Occipital lobe (tissue), 2 donors: Measurements from ENCODE around the gene ADK. TPM values are rescaled to one million over a fixed set of nuclear protein-coding genes. Genes with fewer than 3 reads are reported as not detected.
"Not testable (repeated sequence)": the region's sequence is repeated elsewhere in the genome, so short reads cannot be mapped to it uniquely, and the experiment has no call there.

Experiments
- DNase-seq: peaks from one replicate; lab custom pipeline; 2025; lab: John Stamatoyannopoulos, UW
- total RNA-seq: library from RNA; depleted of rRNA; stranded (reverse); fragments of >200 nt; gene quantifications from one replicate; pipeline ENCODE4 v1.2.3, GENCODE V29; 2014

The ADK gene
- total RNA-seq, 1 donor from 2014 or later, result 39.8 TPM

DNA sequence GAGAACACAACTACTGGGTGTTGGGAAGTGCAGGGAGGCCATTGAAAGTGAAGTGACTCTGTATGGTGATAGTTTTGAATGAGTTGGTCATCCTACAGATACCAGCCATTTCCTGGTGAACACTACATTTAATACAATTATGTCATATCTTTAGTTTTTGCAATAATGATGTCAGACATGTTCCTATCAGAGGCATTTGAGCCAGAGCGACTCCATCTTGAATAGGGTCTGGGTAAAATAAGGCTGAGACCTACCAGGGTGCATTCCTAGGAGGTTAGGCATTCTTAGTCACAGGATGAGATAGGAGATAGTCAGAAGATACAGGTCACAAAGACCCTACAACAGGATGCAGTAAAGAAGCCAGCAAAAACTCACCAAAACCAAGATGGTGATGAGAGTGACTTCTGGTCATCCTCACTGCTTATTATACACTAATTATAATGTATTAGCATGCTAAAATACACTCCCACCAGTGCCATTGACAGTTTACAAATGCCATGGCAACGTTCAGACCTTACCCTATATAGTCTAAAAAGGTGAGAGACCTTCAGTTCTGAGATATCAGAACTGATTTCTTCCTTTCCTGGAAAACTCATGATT lies 28.2 kb downstream of the ADK start:
- DNase-seq, result no peak

DNA sequence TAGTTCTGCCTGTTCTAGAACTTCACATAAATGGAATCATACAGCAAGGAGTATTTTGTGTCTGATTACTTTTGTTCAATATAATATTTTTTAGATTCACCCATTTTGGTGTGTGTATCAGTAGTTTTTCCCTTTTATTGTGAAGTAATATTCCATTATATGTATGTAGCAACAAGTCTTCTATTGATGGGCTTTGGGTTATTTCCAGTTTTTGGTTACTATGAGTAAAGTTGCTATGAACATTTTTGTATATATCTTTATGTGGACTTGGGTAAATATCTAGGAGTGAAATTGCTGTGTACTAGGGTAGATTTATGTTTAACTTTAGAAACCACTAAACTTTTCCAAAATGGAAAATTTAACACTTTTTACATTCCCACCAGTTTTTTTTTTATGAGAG lies 35.7 kb downstream of the ADK start:
- no peak for DNase-seq

DNA sequence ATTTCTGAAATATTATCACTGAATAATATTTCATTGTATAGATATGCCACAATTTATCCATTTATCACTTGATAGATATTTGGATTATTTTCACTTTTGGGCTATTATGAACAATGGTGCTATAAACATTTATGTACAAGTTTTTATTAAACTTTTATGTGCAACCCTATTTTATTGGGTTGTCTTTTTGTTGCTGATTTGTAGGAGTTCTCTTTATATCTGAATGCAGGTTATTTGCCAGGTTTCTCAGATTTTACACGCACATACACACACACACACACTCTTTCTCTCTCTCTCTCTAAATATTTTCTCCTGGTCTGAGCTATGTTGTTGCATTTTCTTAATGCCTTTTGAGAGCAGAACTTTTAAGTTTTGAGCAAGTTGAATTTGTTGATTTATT lies 36.2 kb downstream of the ADK start:
- no peak for DNase-seq

DNA sequence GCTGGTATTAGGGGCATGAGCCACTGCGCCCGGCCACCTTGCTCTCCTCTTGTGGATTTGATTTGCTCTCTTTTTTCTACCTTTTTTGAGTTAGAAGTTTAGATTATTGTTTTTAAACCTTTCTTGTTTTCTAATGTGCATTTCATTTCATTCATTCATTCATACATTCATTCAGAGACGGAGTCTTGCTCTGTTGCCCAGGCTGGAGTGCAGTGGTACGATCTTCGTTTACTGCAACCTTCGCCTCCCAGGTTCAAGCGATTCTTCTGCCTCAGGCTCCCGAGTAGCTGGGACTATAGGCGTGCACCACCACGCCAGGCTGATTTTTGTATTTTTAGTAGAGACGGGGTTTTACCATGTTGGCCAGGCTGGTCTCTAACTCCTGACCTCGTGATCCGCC lies 37.6 kb downstream of the ADK start:
- DNase-seq, result not testable (repeated sequence)

DNA sequence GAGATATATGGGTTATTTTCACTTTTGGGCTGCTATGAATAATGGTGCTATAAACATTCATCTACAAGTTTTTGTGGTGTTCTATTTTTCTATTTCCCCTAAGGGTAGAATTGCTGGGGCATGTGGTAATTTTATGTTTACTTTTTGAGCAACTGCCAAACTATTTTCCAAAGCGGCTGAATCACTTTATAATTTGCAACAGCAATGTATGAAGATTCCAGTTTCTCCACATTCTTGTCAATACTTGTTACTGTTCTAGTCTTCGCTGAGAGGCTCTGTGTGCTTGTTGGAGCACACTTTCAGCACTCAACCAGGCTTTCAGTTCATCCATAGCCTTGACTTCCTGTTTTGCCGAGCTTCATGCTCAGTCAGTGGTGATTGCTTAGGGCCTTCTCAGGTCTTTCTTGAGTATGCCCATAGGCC lies 39.0 kb downstream of the ADK start:
- DNase-seq, result no peak

DNA sequence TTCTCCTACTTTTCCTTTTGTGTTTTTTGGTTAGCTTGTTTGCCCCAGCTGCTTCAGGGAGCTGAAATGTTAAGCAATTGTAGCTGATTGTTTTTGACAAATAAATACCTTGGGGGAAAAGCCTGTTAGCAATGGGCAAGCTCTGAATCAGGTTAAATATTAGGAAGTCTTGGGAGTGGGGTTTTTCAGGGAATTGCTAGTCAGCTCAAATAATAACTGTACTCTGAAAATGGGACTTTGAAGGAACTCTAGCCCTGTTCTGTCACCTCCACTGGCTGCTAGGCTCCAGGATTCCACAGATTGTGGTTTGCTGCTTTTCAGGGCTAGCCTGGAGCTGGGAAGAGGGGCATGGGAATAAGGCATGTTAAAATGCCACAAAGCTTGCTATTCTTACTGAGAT lies 39.5 kb downstream of the ADK start:
- no peak for DNase-seq

DNA sequence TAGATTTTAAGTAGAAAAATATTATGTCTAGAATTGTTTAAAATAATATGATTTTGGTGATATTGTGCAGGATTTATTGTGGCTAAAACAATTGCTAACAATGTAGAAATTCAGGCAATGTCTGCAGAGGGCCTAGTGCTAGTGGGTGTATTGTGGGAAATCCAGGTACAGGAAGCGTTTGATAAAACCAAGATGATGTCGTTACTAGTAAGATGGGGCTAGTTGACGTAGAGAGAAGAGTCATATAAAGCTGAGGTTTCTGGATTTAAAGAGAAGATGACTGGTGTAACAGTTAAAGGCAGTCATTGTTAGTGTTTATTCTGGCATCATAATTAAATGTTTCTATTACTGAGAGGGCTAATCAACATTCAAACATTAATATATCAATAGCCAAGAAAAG lies 43.5 kb downstream of the ADK start:
- no peak for DNase-seq

DNA sequence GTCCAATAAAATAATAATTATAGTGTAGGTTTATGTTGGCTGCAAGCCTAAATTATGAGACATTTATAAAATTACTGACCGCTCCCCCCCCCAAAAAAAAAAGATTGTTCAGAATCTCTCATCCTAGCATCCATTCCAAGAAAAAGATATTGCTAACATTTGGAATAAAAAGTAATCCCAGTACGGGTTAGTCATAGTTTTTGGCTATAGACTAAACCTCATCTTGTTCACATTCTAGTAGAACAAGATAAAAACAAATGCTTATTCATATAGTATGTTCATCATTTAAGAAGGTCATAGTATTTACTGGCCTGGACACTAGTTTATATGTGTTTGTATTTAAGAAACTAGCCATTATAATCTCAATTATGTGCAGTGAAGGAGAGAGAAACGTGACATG lies 44.0 kb downstream of the ADK start:
- DNase-seq, result no peak

DNA sequence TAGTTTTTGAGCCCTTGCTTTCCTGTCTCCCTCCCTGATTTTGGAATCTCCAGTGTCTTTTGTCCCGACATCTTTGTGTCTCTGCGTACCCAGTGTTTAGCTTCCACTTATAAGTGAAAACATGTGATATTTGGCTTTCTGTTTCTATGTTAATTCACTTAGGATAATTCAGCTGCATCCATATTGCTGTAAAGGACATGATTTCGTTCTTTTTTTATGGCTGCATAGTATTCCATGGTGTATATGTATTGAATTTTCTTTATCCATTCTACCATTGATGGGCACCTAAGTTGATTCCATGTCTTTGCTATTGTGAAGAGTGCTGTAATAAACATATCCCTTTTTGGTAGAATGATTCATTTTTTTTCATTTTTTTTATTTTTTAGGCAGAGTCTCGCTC lies 48.3 kb downstream of the ADK start:
- DNase-seq, result no peak

DNA sequence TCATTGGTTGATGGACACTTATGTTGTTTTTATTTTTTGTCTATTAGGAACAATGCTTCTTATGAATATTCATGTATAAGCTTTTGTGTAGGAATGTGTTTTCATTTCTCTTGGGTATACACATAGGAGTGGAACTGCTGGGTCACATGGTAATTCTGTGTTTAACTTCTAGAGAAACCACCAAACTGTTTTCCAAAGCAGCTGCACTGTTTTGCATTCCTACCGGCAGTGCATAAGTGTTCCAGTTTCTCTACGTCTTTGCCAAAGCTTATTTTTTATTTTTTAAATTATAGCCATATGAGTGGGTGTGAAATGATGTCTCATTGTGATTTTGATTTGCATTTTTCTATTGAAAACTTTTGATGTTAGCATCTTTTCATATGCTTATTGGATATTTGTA lies 51.3 kb downstream of the ADK start:
- no peak for DNase-seq

DNA sequence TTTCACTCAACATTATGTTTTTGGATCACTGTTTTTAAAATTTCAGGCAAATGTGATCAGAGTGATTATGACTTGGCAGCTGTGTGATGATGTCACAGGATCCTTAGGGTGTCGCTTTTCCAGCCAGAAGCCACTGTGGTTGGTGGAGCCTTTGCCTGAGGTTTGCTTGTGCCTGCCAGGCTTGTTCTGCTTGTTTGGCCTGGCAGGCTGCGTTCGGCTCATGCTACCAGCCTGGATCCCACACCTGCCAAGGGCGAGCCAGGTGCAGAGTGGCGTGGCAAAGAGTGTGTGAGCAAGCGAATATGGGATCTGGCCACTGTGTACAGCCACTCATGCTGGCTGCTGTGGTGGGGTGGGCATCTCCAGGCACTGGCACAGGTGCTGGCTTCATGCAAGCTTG lies 55.7 kb downstream of the ADK start:
- DNase-seq, result no peak

DNA sequence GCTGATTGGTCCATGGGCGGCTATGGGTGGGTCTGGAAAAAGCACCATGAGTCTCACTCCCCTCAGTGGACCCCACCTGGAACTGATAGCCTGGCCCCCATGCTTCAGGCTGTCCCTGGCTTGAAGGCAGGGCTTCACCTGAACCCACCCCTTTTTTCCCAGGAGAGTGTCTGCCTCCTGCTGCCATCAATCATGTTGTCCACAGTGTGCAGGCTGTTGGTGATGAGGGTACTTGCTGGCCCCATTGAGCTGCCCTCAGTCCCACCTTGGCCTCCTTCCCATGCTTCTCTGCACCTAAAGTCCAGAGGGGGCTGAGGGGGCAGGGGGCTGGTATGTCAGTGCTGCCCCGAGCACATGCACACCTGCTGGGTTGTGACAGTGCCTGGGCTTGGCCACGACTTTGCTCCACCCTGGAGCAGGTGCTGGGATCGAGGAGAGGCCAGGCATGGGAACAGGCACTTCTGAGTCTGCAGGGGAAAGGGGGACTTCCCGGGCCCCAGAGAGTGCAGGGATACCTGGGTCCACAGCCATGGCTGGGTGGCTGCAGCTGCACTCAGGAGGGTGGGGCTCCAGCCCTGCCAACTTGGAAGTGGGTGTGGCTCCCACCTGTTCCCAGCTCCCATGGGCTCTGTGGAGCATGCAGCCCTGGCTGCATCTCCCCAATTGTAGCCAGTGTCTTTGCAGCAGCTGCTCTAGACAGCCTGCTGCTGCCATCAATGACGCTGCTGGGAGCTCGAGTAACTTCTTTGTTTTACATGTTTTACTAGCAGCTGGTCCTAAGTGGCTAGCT lies 56.9 kb downstream of the ADK start:
- no peak for DNase-seq

DNA sequence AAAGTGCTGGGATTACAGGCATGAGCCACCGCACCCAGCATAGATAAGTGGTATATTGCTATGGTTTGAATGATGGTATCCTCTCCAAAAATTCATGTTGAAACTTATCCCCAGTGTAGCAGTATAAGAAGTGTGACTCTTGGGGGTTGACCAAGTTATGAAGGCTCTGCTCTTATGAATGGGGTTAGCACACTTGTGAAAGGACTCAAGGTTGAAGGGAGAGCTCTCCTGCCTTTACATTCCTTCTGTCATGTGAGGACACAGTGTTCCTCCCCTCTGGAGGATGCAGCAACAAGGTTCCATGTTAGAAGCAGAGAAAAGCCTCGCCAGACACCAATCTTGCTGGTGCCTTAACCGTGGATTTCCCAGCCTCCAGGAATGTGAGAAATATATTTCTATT lies 58.0 kb downstream of the ADK start:
- no peak for DNase-seq

DNA sequence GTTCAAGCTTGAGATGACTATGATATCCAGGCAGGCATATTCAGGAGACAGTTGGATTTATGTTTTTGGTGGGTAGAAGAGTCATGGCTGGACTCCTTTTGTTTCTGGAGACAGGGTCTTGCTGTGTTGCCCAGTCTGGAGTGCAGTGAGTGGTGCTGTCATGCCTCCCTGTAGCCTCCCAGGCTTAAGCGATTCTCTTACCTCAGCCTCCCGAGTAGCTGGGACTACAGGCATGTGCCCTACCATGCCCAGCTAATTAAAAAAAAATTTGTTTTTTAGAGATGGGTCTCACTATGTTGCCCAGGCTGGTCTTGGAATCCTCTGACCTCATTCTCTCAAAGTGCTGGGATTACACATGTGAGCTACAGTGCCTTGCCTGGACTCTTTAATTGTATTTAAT lies 62.0 kb downstream of the ADK start:
- DNase-seq, result no peak

DNA sequence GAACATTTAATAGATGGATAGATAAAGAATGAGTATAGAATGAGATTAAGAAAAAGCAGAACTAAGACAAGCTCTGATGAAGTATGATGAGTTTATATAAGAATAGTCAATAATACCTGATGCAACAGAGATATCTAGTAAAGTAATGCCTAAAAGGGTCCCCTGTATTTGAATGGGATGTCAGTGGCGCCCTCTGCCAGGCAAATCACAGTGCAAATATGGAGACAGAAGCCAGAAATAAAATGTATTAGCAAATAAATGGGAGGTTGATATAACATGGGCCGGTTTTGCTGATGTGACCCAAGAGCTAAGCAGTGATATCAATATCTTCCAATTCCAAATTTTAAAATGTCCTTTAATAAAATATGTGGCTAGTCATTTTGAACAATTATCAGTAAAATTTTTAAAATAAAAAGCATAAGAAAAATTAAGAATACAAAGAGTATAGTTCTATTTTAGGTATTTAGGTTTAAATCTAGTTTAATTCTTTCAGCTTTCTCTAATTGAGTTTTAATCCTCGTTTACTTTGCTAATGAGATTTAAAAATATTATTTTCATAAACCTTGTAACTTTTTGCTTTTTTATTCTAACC lies 62.6 kb downstream of the ADK start:
- DNase-seq, result no peak

DNA sequence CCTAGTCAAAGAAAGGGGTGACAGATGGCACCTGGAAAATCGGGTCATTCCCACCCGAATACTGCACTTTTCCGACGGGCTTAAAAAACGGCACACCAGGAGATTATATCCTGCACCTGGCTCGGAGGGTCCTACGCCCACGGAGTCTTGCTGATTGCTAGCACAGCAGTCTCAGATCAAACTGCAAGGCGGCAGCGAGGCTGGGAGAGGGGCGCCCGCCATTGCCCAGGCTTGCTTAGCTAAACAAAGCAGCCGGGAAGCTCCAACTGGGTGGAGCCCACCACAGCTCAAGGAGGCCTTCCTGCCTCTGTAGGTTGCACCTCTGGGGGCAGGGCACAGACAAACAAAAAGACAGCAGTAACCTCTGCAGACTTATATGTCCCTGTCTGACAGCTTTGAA lies 66.1 kb downstream of the ADK start:
- DNase-seq, result not testable (repeated sequence)

DNA sequence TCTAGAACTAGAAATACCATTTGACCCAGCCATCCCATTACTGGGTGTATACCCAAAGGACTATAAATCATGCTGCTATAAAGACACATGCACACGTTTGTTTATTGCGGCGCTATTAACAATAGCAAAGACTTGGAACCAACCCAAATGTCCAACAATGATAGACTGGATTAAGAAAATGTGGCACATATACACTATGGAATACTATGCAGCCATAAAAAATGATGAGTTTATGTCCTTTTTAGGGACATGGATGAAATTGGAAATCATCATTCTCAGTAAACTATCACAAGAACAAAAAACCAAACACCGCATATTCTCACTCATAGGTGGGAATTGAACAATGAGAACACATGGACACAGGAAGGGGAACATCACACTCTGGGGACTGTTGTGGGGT lies 71.4 kb downstream of the ADK start:
- not testable (repeated sequence) for DNase-seq

DNA sequence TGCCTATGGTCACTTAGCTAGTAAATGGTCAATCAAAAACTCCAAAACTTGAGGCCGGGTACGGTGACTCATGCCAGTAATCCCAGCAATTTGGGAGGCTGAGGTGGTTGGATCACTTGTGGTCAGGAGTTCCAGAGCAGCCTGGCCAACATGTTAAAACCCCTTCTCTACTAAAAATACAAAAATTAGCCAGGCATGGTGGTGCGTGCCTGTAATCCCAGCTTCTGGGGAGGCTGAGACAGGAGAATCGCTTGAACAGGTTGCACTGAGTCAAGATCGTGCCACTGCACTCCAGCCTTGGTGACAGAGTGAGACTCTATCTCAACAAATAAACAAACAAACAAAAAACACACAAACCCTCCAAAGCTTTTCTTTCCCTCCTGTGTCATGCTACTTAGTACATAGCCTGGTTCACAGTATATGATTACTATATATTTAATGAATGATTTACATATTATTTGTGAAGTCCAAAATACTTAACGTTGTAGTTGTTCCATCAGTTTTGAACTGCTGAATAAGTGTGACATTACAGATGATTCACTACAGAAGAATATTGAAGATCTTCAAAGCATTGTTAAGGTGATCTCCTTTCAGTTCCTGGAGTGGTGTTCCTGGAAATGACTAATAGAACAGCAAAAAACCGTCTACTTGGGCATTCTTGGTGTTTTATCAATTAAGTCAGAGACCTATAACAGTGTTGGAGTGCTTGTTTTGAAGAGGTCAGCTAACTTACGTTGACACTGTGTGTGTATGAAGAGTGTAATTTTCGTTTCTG lies 72.9 kb downstream of the ADK start:
- DNase-seq, result no peak

DNA sequence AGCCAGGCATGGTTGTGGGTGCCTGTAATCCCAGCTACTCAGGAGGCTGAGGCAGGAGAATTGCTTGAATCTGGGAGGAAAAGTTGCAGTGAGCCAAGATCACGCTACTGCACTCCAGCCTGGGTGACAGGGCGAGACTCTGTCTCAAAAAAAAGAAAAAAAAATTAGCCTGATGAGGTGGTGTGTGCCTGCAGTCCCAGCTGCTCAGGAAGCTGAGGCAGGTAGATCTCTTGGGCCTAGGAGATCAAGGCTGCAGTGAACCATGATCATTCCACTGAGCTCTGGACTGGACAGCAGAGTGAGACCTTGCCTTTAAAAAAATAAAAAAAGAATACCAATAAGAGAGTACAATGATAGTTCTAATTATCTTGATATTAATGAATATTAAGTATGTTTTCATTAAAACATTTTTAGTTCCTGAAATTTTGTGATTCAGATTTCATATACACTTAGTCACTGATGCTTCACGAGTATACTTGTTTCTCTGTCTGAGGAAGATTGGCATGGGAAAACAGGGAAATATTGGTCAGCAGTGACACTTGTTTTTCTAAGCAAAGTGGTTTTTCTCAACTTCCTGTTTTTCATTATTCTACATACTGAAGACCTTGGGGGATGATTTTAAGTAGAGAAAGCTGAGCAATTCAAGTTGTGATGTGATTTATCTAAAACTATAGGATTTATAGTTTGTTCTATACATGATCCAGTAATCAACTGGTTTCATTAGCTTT lies 76.8 kb downstream of the ADK start:
- DNase-seq, result no peak

DNA sequence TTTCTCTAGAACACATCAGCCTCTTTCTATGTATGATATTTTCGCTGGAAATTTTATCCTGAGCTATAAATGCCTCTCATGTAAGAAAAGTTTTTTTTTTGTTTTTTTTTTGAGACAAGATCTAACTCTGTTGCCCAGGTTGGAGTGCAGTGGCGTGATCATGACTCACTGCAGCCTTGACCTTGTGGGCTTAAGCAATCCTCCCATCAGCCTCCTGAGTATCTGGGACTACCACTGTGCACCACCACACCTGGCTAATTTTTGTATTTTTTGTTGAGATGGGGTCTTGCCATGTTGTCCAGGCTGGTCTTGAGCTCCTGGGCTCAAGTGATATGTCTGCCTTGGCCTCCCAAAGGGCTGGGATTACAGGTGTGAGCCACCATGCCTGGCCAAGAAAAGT lies 80.4 kb downstream of the ADK start:
- no peak for DNase-seq

DNA sequence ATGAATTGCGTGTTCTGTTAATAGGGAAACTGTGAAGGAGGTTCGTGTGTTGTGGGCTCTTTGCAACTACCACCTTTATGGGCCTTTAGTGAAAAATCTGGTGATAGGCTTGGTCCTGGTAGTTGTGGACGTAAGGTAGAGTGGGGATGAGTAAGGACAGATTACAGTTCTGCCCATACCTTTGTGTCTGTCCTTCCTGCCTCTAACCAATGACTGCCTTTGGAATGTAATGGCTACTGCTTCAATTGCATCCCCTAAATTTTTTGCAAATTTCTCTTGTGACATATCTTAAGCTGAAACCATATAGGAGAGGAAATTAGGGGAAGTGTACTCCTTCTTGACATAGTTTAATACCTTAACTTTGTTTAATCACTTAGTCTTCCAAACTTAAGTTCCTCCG lies 82.3 kb downstream of the ADK start:
- DNase-seq, result no peak

DNA sequence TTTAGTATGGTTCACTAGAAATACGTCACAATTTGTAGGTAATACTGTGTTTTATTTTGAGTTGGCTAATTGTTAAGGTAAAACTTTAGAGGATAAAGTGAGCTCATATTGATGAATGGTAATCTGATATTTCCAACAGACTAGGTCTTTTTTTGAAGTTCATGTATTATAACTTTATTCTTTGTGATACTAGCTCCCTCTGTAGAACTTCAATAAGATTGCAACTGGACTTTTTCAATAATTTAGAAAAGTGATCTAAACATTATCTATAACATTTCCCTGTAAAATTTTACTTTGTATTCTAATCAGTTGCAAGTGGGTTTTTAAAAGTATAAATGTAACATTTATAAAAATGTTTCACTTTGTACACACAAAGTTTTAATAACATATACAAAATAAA lies 83.5 kb downstream of the ADK start:
- DNase-seq, result no peak
